Tongue (tissue), 2 donors: ENCODE results near the gene S100A13. TPM values are rescaled to one million over a fixed set of nuclear protein-coding genes. Genes with fewer than 3 reads are reported as not detected.
A peak's percentile ranks its signal among the peaks of the same experiment; 100 is the strongest.
"Not testable (repeated sequence)": the region's sequence is repeated elsewhere in the genome, so short reads cannot be mapped to it uniquely, and the experiment has no call there.

Source experiments
- DNase-seq: peaks from one replicate; pipeline ENCODE4 v3.0.0-alpha.2; 2015
- total RNA-seq: library from RNA; depleted of rRNA; stranded (reverse); fragments of >200 nt; gene quantifications from one replicate; pipeline ENCODE4 v1.2.3, GENCODE V29; 2014

S100A13 gene
- total RNA-seq: 42.5 TPM

GRCh38 chr1:153626904-153627714 is at the start of gene S100A13:
Gene S100A13 (minus strand): TSS chr1:153627505. CDS start chr1:153626472, 1,033 bp downstream.
- peak; percentile 93 for DNase-seq

GRCh38 chr1:153673511-153673910 is 46.2 kb upstream of the S100A13 start:
- no peak for DNase-seq

- DNase-seq: not testable (repeated sequence)
Measured at GRCh38 chr1:153671628-153672353, 44.5 kb upstream of the S100A13 start.

- peak; percentile 99 for DNase-seq
Measured at GRCh38 chr1:153670859-153671627, 43.7 kb upstream of the S100A13 start, which contains the start of gene ILF2. Gene ILF2 (minus strand): TSS chr1:153670993. CDS start chr1:153670922, 71 bp downstream.

GRCh38 chr1:153670257-153670858 is 43.1 kb upstream of the S100A13 start:
- no peak for DNase-seq

GRCh38 chr1:153669606-153670005 is 42.3 kb upstream of the S100A13 start:
- DNase-seq: no peak

GRCh38 chr1:153668672-153669071 is 41.4 kb upstream of the S100A13 start:
- DNase-seq: not testable (repeated sequence)

- no peak for DNase-seq
Measured at GRCh38 chr1:153667439-153667838, 40.1 kb upstream of the S100A13 start.

- no peak for DNase-seq
Measured at GRCh38 chr1:153663211-153663610, 35.9 kb upstream of the S100A13 start.

GRCh38 chr1:153662269-153662668 is 35.0 kb upstream of the S100A13 start:
- DNase-seq: no peak

- DNase-seq: no peak
Measured at GRCh38 chr1:153661111-153661708, 33.9 kb upstream of the S100A13 start.

GRCh38 chr1:153659656-153660055 is 32.4 kb upstream of the S100A13 start:
- DNase-seq: no peak

GRCh38 chr1:153659175-153659534 is 31.9 kb upstream of the S100A13 start:
- no peak for DNase-seq

- peak; percentile 97 for DNase-seq
Measured at GRCh38 chr1:153658400-153659174, 31.3 kb upstream of the S100A13 start, which contains the start of gene SNAPIN. Gene SNAPIN (plus strand): TSS chr1:153658703. CDS start chr1:153658744, 41 bp downstream.

GRCh38 chr1:153655333-153655732 is 28.0 kb upstream of the S100A13 start:
- DNase-seq: no peak

GRCh38 chr1:153652805-153653500 is 25.6 kb upstream of the S100A13 start:
- no peak for DNase-seq

GRCh38 chr1:153651771-153652170 is 24.5 kb upstream of the S100A13 start:
- no peak for DNase-seq

- DNase-seq: peak; percentile 91
Measured at GRCh38 chr1:153649863-153650235, 22.5 kb upstream of the S100A13 start.

- DNase-seq: no peak
Measured at GRCh38 chr1:153649137-153649862, 22.0 kb upstream of the S100A13 start.
